ENCODE measurements around the gene PACRG.

Gene PACRG

DNA sequence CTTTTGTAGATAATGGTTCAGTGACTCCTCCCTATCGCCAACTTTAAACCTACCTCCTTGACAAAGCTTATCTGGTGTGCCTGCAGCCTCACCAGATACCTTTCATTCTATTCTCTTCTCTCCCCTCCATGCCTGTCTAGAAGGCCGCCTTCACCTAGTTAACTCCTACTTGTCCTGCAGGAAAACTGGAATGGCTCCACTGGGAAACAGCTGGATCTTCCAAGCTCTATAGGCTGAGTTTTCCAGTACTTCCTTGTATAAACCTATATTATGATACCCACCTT is 6.4 kb upstream of the PACRG start:
- TF ChIP-seq, protein P1, sequence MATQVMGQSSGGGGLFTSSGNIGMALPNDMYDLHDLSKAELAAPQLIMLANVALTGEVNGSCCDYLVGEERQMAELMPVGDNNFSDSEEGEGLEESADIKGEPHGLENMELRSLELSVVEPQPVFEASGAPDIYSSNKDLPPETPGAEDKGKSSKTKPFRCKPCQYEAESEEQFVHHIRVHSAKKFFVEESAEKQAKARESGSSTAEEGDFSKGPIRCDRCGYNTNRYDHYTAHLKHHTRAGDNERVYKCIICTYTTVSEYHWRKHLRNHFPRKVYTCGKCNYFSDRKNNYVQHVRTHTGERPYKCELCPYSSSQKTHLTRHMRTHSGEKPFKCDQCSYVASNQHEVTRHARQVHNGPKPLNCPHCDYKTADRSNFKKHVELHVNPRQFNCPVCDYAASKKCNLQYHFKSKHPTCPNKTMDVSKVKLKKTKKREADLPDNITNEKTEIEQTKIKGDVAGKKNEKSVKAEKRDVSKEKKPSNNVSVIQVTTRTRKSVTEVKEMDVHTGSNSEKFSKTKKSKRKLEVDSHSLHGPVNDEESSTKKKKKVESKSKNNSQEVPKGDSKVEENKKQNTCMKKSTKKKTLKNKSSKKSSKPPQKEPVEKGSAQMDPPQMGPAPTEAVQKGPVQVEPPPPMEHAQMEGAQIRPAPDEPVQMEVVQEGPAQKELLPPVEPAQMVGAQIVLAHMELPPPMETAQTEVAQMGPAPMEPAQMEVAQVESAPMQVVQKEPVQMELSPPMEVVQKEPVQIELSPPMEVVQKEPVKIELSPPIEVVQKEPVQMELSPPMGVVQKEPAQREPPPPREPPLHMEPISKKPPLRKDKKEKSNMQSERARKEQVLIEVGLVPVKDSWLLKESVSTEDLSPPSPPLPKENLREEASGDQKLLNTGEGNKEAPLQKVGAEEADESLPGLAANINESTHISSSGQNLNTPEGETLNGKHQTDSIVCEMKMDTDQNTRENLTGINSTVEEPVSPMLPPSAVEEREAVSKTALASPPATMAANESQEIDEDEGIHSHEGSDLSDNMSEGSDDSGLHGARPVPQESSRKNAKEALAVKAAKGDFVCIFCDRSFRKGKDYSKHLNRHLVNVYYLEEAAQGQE (IDR thresholded peaks at IDR 0.05; ENCODE audit: low read depth) = no peak
- TF ChIP-seq, protein P2, sequence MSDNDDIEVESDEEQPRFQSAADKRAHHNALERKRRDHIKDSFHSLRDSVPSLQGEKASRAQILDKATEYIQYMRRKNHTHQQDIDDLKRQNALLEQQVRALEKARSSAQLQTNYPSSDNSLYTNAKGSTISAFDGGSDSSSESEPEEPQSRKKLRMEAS (IDR thresholded peaks at IDR 0.05) = no peak

DNA sequence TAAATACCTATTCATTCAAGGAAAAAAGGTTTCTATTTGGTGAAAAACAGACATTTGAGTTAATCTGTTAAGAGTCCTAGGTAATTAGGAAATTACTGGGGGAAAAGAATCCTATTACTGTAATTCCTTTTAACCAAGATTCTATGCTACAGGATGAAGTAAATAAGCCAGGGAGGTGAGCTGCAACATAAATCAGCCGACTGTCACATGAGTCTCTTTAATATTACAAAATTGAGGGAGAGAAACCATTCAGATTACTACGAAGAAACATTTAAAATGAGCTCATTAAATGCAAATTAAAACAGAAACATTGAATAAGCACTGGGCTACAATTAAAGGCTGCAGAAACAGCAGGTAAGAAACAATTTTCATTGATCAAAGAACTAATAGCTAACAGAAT is 5.5 kb upstream of the PACRG start:
- TF ChIP-seq FOXM1 (IDR thresholded peaks at IDR 0.05; ENCODE audit: borderline replicate concordance, low read depth) (no peak), EP300 (IDR thresholded peaks at IDR 0.05; ENCODE audit: borderline replicate concordance) (no peak), CEBPB (IDR thresholded peaks at IDR 0.05) (no peak), ZBTB7A (IDR thresholded peaks at IDR 0.05; ENCODE audit: low read depth) (no peak), TAF1 (IDR thresholded peaks at IDR 0.05; ENCODE audit: low read depth) (no peak)
- TF ChIP-seq, protein P2 (IDR thresholded peaks at IDR 0.05) = no peak

DNA sequence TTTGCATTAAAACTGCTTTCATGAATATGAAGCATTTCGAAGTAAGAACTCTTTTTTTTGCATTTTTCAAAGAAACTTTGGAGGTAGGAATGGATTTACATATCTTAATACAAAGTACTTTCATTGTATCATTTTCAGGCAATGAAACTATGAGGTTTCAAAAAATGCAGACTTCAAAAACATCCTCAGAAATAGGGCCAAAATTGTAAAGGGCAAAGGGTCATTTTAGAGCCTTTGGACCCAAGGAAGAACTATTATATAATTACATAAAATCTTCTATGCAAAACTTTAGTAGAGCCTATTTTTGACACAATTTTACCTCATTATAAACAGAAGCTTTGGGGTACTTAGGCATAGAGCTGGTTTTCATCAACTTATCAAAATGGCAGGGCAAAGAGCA is 5.1 kb upstream of the PACRG start:
- TF ChIP-seq TEAD4 (IDR thresholded peaks at IDR 0.05) = no peak
- TF ChIP-seq, protein P1 (IDR thresholded peaks at IDR 0.05; ENCODE audit: low read depth) = no peak

DNA sequence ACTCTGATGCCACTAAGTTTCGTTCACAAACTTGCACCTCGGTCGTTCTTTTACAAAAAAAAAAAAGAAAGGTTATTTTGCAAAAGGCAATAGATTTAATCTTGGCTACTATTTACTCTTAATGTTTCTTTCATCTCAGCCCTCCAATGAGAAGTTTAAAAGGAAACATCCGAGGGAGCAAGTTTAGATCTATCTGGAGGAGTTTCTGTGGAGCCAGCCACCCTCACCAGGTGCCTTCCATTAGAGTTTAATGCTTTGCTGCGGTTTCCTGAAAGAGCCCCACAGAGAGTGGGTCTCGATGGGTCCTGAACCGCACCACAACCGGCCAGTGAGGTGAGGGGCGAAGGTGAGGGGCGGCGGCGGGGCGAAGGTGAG is 840 bp upstream of the PACRG start:
- no peak for TF ChIP-seq FOXM1 (IDR thresholded peaks at IDR 0.05; ENCODE audit: borderline replicate concordance, low read depth)
- no peak for TF ChIP-seq EP300 (IDR thresholded peaks at IDR 0.05; ENCODE audit: borderline replicate concordance)
- TF ChIP-seq, protein P1 (IDR thresholded peaks at IDR 0.05; ENCODE audit: low read depth) = no peak
- TF ChIP-seq TCF12 (IDR thresholded peaks at IDR 0.05; ENCODE audit: low read depth) = no peak
- no peak for TF ChIP-seq NFIC (IDR thresholded peaks at IDR 0.05)
- TF ChIP-seq TAF1 (IDR thresholded peaks at IDR 0.05; ENCODE audit: low read depth) = no peak
- TF ChIP-seq CEBPB (IDR thresholded peaks at IDR 0.05) = no peak
- TF ChIP-seq RAD21 (IDR thresholded peaks at IDR 0.05; ENCODE audit: low read depth) = no peak

DNA sequence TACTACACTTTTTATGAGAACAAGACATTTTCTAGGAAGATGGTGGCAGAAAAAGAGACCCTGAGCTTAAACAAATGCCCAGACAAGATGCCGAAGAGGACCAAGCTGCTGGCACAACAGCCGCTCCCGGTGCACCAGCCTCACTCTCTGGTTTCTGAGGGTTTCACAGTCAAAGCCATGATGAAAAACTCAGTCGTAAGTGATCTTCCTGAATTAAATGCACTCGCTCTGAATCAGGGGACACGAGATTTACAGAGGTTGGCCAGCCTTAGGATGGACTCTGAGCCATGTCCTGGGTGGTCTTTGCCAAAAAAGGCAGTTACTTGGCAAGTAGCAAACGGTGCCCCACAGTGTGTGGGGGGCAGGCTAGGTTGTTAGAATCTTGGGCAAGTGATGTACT is 423 bp downstream of the PACRG start:
- no peak for TF ChIP-seq FOXM1 (IDR thresholded peaks at IDR 0.05; ENCODE audit: borderline replicate concordance, low read depth)
- TF ChIP-seq CEBPB (IDR thresholded peaks at IDR 0.05) = no peak
- TF ChIP-seq NFIC (IDR thresholded peaks at IDR 0.05) = no peak
- TF ChIP-seq, protein P1 (IDR thresholded peaks at IDR 0.05; ENCODE audit: low read depth) = no peak
- TF ChIP-seq RAD21 (IDR thresholded peaks at IDR 0.05; ENCODE audit: low read depth) = no peak

DNA sequence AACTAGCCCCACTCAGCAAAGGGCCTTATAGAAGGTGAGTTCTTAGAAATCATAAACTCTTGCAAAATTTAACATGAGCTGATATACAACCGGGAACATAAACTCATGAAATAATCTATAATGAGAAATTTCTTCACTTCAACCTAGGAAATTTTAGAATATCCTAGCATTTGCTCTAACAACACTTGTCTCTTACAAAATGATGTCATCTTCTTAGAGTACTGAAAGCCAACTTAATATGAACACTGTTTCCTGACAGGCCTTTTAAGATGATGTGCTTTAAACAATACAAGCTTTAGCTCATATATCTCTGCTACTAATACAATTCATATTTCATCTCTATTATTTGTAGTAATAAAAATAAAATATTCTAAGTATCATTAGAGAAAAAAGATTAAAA is 932 bp downstream of the PACRG start:
- TF ChIP-seq CREB1 (IDR thresholded peaks at IDR 0.05; ENCODE audit: low read depth) (no peak), ZBTB7A (IDR thresholded peaks at IDR 0.05; ENCODE audit: low read depth) (no peak), NFIC (IDR thresholded peaks at IDR 0.05) (no peak), TEAD4 (IDR thresholded peaks at IDR 0.05) (no peak), EP300 (IDR thresholded peaks at IDR 0.05; ENCODE audit: borderline replicate concordance) (no peak), YY1 (IDR thresholded peaks at IDR 0.05; ENCODE audit: low read depth) (no peak)
- TF ChIP-seq, protein P3, sequence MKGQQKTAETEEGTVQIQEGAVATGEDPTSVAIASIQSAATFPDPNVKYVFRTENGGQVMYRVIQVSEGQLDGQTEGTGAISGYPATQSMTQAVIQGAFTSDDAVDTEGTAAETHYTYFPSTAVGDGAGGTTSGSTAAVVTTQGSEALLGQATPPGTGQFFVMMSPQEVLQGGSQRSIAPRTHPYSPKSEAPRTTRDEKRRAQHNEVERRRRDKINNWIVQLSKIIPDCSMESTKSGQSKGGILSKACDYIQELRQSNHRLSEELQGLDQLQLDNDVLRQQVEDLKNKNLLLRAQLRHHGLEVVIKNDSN (IDR thresholded peaks at IDR 0.05) = no peak
- TF ChIP-seq, protein P1 (IDR thresholded peaks at IDR 0.05; ENCODE audit: low read depth) = no peak

Measured in Ishikawa (cell line).